ENCODE measurements around the gene OCA2.

Gene OCA2

DNA sequence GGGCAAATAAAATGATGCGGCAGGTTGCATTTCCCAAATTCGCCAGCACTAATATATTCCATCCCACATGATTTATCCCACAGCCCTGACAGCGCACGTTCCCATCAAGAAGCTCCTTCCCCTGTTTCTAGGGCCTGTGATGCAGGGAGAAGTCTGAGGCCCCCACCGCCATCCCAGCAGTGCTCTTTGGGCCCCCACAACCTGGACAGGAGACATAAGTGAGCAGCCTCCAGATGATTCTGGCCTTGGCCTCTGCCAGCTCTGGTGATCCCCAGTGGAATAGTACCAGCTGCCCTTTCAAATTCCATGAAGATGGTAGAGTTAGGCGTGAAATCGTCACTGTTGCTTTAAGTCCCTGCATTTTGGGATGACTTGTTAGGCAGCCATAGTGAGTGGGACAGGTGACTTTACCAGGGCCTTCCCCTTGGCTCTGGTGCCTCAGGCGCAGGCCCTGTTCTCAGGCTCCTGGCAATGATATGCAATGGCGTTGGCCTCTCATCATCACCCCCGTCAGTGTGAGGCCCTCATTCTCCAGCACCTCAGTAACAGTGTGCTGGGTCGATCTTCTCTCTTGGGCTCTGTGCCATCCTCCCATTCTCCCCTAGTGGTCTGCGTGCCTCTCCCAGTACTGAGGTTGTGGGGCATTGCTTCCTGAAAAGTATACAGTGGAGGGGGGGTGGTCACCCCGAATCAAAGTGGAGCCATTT lies 263.7 kb downstream of the OCA2 start:
- no peak for DNase-seq

- DNase-seq: no peak
Measured at GRCh38 chr15:27834684-27835083, 264.4 kb downstream of the OCA2 start.

- no peak for DNase-seq
Measured at GRCh38 chr15:27833974-27834373, 265.1 kb downstream of the OCA2 start.

DNA sequence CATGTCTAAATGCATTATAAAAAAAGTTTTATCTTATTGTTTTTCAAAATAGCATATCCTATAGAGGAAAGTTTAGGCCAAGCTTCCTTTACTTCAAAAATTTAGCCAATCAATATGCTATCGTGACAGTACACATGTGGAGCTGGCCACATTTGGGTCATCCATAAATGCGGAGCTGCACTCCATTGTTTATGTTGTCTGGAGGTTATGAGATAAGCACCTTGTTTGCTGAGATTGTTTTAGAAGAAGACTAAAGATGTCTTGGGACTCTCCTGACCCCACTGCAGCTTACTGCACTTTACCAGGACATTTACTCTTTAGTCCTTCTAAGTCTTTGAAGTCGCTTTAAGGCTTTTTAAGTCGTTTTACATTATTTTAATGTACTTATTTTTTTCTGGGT lies 265.9 kb downstream of the OCA2 start:
- DNase-seq: no peak

- no peak for DNase-seq
Measured at GRCh38 chr15:27832237-27832596, 266.9 kb downstream of the OCA2 start.

- no peak for DNase-seq
Measured at GRCh38 chr15:27831384-27832236, 267.5 kb downstream of the OCA2 start.

GRCh38 chr15:27828746-27829145 lies 270.4 kb downstream of the OCA2 start:
- DNase-seq: no peak

DNA sequence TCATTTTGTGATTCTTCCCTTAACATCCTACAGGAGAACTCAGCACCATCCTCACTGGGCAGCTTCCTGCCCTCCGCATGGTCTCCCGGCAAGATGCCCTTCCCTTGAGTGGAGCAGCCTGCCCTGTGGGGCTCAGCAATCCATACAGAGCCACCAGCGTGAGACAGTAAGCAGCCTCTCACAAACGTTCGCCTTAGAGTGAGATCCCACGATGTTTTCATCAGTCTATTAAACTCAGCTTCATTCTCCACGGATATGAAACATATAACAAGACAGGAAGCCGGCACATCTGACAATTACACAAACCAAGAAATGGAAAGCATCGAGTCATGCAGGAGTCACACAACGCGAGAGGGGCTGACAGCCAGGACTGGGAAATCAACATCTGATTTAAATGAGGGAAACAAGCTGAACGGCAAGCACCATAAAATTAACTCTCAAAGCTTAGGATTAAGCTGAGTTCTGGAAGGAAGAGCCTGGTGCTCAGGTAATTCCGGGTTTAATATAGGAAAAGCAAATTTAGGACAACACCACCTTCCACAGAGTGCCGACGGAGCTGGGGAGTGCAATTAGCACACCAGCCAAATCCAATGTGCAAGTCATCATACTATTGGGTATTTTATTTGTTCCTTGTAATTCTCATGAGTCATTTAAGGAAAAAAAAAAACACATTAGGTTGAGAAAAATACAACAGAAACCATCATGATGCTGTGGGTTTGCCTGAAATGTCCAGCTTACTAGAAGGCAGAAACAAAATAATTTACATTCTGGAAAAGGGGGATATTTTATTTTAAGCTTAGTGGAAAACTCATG lies 272.0 kb downstream of the OCA2 start:
- no peak for DNase-seq

GRCh38 chr15:27826411-27826810 lies 272.7 kb downstream of the OCA2 start:
- DNase-seq: no peak

DNA sequence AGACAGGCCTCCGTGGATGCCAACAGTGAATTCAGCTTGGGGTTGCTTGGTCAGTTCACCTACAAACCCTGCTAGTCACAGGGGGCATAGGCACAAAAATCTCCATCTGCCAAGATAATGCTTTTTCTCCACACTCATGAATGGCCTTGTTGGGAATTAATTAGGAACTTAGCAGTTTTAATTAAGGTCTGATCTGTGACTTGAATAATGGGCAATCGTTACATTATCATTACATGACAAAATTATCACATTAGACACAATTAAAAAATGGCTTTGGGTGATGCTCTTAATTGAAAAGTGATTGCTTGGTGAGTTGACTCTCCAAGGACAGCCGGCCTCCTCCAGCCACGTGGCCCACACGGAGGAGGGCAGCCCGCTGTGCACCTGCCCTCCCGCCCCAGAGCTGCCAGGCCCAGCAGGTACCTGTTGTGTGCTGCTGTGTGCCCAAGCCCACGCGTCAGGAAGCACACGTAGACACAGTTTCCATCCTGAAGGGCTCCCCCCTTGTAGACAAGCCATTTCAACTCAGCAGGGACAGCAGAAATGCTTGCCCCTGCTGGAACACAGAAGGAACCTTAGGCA lies 274.2 kb downstream of the OCA2 start:
- peak in 2 of 3 experiments; percentile 5 to 43 for DNase-seq

GRCh38 chr15:27821273-27821672 lies 277.8 kb downstream of the OCA2 start:
- DNase-seq: no peak

- peak in 1 of 3 experiments; percentile 21 for DNase-seq
Measured at GRCh38 chr15:27820722-27821121, 278.4 kb downstream of the OCA2 start.

- DNase-seq: peak in 2 of 3 experiments; percentile 8 to 21
Measured at GRCh38 chr15:27820232-27820631, 278.9 kb downstream of the OCA2 start.

DNA sequence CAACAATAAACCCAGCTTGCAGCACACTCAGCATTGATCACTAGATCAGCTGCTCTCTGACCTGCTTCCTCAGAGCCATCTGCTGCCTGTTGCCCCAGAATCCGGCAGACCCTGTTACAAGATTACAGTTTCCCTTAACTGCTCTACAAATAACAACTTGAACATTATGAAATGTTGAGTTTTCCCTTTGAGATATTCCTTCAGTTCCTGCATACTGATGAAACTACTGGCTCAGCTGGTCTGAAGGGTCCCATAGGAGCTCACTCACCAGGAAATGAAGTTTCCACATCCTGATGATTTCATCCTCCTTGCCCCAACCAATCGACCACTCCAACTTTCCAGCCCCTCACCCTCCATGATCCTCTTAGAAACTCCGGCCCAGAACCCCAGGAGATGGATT lies 281.9 kb downstream of the OCA2 start:
- no peak for DNase-seq

GRCh38 chr15:27816790-27817189 lies 282.3 kb downstream of the OCA2 start:
- no peak for DNase-seq

DNA sequence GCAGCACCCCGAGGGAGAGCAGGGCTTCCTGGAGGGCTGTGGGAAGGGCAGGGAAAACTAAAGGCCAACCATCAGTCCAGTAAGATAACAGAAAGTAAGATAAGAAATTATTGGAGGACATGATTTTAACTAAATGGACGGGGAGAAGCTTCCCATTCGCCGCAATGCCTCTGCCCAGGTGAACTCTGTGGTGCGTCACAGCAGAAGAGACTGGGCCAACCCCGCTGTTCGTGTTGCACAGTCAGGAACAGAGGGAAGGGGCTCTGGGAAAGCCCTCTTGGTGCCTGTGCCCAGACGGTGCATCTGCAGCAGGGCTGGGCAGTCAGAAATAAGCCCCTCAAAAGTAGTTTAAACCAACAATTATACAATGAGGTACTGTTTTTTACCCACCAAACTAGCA lies 284.1 kb downstream of the OCA2 start:
- DNase-seq: no peak

DNA sequence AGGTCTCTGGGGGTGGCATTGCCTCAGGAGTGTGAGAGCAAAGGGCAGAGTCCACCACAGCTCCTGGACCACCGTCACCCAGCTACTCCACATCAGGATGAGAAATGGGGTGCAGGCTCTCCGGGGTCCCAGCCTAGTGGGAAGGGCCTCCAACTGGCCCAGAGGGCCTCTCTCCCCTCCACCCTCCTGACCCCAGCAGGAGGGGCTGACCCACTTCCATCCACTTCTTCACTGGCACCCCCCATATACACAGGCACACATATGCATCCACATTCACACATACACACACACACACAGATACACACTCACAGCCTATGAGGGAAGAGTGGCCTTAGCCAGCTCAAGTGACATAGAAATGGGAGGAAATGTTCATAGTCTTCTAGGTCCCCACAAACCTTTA lies 286.0 kb downstream of the OCA2 start:
- no peak for DNase-seq

- DNase-seq: no peak
Measured at GRCh38 chr15:27808182-27808581, 290.9 kb downstream of the OCA2 start.

DNA sequence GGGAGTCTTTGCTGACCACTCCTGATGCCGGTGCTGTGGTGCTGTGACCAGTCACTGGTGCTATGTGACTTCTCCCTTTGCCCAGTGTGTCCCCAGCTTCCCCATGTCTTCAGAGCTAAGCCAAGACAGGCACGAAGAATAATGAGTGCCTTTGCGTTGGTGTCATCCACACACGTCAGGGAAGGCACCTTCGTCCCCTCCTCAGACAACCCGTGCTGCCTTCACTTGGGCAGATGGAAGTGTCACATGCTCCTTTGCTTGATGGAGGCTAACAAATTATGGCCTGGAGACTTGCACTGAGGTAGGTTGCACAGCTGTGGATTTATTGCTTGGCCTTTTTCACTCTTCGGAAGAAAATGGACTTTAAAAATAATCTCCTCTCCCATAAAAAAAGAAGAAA lies 291.8 kb downstream of the OCA2 start:
- DNase-seq: no peak

- DNase-seq: no peak
Measured at GRCh38 chr15:27806396-27806795, 292.7 kb downstream of the OCA2 start.

DNA sequence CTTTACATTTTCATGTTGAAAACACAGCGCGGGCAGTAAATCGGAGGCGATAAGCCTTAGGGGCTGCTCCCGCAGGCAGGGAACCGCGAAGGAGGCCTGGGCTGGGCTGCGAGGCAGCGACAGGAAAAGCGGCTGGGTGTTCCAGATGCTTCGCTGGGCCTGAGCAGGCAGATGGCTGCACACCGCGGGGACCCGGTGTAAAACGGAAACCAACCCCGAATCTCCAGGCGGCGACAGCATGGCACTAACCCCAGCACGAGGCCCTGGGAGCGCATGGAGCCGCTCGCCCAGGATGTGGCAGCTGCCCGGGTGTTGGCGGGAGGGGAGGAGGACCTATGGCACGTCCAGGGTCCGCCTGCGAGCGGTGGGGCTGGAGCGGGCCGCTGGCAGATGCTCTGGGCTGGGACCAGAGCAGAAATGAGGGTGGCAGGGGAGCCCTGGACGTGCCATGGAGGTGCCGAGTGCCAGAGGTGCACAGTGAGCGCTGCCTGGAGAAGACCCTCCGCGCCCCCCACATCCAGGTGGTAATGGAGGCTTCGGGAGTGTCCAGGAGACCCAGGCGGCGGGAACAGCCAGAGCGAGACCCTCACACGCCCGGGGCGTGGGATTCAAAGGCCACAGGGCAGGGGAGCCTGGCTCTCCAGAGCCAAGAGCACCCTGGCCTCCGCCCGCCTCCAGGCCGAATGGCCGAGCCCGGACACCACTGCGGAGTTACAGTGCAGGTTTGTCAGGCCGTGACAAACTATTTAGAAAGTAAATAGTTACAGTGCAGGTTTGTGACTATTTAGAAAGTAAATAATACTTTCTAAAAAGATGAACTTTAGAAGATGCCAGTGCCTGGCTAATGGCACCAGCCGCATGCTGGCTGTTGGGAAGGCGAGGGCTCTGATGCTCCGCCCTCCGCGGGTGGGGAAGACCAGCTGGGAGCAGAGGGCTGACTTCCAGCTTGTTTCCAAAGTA lies 293.6 kb downstream of the OCA2 start:
- no peak for DNase-seq

All from NCI-H1417 (cell line).